OCI-LY7 (cell line): Measurements from ENCODE around the gene UTS2.

Experiments used
- CTCF ChIP-seq: fragments of 200-600 bp; sonication (generic); conservative IDR thresholded peaks from 2 replicates; pipeline ENCODE4 v1.5.1; 2014; ENCODE audit warnings: mild to moderate bottlenecking, antibody characterized with exemption, low read length, moderate library complexity, mixed read lengths
- EZH2phosphoT487 ChIP-seq: fragments of 200-600 bp; sonication (generic); IDR thresholded peaks from 2 replicates; pipeline ENCODE4 v1.6.1; 2018; ENCODE audit warnings: low read depth, borderline replicate concordance, mild to moderate bottlenecking, mixed run types, antibody characterized with exemption, low read length, moderate library complexity, mixed read lengths

GRCh38 chr1:7850786-7851185 lies 2.1 kb downstream of the UTS2 start:
- TF ChIP-seq CTCF (no peak), EZH2phosphoT487 (no peak)
